Measurements from ENCODE around the gene ADGRA1.

Gene ADGRA1

DNA sequence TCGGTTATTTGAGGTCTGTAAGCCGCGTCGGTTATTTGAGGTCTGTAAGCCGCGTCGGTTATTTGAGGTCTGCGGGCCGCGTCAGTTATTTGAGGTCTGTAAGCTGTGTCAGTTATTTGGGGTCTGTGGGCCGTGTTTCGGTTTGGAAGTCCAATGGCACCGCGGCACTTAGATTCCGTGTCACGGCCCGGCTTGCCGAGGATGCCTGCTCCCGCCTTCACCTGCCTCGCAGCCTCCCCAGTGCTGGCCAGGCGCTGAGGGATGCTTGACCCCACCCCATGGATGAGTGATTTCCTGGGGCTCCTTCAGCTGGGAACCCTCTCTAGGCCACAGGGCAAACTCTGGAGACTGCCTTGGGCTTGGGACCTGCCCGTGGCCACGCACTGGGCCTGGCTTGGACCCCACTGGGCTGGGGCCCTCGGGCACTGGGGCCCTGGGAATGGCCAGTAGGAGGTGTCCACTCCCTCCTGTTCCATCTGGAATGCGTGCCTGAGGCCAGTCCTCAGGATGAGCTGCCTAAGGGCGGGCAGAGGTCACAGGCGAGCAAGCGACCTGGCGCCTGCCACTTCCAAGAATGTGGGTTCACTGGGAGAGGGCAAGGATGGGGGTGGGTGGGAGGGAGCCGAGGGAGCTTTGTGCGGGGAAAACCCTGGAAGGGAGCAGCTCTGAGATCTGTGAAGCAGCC, 25.6 kb downstream of the ADGRA1 start:
- DNase-seq, result no peak

DNA sequence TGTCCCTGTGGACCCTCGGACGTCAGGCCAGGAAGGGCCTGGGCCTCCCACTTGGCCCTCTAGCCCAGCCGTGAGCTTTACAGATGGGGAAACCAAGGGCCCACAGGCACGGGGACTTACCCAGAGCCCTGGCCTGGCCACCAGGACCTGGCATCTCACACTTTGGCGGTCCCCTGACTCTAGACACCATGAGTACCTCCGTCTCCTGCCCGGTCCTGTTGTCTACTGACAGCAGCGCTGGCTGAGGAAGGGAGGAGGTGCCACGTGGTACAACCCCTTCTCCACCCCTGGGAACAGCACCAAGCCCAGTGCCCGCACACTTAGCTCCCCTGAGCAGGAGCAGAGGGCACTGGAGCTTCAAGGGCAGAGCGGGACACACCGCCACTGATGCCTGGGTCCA, 26.1 kb downstream of the ADGRA1 start:
- DNase-seq, result no peak

DNA sequence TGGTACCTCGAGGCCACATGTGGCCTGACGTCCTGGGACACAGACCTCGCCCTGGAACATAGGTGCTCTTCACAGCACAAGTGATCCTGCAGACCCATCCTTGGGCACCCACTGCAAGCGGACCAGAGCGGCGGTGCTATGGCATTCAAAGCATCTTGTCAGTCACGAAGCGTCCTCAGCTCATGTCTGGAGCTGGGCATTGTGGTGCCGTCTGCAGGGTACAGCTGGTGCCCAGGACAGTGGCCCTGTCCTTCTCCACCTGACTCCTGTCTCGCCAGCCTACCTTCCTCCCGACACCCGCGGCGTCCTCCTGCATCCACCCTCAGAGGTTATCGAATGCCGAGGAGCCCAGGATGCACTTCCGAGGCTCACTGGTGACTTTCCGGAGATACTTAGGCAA, 26.5 kb downstream of the ADGRA1 start:
- no peak for DNase-seq

DNA sequence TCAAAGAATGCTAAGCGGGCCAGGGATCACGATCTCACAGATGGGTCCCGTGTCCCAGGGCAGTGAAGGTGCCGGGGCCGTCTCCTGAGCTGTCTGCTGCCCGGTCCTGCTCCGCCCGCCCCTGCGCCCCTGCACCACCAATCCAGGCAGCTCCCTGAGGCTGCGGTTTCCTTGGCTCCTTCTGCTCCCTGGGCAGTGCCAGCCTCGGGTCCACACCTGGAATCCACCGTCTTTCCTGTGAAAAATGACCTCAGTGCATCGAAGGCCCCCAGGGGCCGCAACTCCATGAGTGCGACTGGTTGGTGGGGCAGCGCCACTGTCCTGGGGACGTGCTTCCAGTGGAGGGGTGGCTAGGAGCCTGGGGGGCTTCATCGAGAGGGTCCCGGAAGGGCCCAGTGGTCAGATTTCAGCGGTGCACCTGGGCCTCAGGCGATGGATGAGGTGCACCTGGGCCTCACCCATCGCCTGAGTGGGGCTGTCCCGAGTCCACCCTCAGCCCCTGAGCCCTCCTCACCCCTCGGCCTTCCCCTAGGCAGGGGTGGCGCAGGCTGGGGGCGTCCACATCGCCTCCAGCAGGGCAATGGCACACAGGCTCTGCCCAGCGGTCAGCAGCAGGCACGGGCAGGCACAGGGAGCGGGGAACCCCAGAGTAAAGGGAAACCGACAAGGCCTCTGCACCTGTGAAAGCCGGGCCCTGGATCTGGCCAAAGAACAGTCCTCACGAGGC, 27.2 kb downstream of the ADGRA1 start:
- DNase-seq, result no peak

DNA sequence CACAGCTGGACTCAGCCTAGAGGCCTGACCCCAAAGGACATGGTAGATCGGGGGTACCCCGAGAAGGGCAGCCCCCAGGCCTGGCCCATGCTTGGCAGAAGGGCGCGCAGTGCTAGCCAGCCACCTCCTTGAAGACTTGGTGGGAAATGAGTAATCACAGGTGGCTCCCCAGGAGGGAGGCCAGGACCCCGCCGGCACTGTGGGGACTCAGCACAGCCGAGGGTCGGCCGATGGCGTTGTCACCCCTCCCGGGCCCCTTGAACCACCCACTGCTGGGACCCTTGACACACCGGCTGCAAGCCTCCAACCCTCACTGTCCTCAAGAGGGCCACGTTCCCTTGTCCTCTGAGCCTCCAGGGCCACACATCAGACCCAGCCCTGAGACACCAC, 27.7 kb downstream of the ADGRA1 start:
- DNase-seq, result no peak

DNA sequence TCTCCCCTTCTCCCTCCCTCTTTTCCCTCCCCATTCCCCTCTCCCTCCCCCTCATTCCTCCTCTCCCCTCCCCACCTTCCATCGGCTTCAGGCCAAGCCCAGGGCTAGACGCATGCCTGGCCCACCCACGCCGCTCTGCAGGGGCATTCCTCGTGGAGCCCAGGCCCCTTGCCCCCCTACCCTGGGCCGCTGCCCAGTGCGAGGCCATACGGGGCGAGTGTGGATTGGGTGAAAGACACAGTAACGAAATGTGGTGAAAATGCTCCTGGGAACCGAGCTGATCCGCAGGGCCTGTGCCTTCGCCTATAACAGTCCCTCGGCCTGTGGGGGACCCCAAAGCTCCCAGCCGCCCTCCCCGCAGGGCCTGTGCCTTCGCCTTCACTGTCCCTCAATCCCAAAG, 28.3 kb downstream of the ADGRA1 start:
- no peak for DNase-seq

DNA sequence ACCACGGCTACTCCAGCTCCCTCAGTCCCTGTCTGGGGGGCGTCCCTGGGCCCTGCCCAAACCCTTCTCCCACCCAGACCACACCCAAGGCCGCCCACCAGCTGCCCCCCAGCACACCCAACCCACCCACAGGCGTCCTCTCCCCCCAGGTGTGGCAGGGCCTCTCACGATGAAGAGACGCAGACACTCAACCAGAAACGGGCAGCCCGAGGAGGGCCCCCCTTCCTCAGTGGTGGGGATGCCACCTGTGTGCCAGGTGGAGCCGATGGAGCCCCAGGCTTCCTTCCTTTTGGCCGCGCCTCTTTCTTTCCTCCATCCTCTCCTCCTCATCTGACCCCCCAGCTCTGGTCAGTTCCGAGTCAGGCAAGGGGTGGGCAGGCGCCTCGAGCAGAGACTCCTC, 28.7 kb downstream of the ADGRA1 start:
- DNase-seq, result no peak

DNA sequence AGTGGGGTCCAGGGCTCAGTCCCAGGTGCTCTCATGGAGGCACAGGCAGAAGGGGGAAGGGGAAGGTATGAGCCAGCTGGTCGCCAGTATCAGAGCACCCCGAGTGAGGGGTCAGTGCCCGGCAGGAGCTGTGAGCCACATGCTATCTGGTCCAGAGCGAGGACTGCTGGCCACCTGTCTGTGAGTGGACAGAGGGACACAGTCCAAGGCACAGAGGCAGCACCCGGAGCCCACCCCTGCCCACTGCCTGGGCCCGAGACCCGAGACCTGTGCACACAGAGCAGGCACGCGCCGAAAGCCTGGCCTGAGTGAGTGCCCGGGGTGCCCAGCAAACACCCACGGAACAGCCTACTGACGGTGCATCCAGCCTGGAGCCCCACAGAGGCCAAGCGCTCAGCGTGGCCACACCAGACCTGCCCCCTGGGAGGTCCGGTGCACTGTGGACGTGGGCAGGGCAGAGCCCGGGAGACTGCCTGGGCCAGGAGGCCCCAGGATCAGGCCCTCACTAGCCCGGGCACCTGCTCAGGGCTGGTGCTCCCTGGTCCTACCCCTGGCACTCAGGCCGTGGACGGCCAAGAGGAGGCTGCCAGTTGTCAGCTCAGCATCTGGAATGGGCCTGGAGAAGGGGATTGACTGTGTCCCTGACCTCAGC, 29.4 kb downstream of the ADGRA1 start:
- no peak for DNase-seq

DNA sequence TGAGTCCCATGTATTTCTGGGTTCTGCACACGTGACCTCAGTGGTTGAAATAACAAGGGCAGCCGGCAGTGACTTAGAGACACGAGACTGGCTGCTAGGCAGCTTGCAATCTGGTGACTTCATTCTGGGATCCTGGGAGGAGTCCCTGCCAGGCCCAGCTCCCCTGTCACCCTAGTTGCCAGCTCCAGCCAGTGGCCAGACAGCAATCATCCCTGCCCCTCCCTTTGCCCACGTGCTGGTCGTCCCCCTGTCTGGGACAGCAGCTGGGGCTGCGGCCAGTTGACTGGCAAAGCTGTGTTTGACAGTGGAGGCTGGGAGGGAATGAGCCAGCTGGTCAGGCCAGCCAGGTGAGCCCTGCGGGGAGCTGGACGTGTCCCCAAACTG, 30.0 kb downstream of the ADGRA1 start:
- DNase-seq, result no peak

DNA sequence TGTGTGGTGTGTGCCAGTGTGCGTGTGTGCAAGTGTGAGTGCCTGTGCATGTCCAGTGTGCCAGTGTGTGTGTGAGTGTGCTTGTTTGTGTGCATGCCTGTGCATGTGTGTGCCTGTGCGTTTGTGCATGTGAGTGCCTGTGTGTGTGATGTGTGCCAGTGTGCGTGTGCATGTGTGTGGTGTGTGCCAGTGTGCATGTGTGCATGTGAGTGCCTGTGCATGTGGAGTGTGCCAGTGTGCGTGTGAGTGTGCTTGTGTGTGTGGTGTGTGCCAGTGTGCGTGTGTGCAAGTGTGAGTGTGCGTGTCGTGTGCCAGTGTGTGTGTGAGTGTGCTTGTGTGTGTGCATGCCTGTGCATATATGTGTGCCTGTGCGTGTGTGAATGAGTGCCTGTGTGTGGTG, 33.8 kb downstream of the ADGRA1 start:
- DNase-seq, result no peak

DNA sequence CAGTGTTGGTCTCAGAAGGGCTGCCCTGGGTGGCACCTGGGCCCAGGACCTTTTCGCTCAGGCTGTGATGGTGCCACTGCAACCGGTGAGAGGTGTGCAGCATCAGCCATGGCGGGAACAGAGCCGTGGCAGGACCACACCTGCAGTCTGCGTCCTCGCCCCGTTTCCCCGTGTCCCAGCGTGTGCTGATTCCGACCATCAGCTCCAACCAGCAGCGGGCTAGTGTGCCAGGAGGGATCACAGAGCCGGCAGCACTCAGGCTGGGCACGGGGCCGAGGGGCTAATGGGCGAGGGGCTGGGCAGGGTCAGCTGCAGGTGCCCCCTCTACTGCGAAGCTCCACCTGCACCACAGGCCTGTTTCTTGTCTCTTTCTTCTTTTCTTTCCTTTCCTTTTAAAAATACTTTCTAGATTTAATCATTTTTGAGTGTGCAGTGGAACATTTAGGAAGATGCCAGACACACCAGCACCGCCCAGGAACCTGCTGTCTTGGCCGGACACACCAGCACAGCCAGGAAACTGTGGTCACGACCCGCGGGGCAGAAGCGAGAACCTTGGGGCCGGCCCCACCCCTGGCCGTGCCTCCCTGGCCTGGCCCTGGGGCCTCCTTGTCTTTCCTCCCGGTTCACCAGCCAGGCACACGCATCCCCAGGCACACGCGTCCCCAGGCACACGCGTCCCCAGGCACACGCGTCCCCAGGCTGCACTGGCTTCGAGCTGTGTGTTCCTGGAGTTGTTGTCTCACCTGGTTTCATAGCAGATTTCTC, 34.6 kb downstream of the ADGRA1 start:
- DNase-seq, result no peak

DNA sequence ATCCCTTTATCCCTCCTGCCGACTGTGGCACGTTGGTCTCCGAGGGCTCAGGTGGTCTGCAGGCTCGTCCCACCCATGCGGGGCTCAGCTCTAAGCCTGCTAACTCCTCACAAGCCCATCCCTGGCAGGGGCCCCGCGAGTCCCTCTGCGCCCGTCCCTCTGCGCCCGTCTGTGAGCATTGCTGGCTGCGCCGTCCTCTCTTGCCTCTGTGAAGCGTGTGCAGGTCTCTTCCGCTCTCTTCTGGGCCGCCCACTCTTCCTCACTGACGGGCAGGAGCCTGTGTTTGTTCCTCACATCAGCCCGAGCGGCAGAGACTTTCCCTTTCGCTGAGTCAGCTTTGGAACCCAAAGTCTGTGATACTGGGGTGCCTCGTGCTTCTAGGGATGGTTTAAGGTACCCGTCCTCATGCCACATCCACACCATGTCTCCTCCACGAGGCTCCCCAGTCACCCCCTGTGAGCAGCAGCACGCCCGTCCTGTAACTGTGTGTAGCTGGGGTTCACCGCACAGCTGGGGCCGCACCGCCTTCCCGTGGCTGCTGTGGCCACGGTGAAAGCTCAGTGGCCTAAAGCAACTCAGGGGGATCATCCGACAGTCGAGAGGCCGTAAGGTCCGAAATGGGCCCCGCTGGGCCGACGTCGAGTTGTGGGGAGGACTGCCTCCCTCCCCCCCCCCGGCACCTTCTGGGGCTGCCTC, 35.5 kb downstream of the ADGRA1 start:
- DNase-seq, result no peak

DNA sequence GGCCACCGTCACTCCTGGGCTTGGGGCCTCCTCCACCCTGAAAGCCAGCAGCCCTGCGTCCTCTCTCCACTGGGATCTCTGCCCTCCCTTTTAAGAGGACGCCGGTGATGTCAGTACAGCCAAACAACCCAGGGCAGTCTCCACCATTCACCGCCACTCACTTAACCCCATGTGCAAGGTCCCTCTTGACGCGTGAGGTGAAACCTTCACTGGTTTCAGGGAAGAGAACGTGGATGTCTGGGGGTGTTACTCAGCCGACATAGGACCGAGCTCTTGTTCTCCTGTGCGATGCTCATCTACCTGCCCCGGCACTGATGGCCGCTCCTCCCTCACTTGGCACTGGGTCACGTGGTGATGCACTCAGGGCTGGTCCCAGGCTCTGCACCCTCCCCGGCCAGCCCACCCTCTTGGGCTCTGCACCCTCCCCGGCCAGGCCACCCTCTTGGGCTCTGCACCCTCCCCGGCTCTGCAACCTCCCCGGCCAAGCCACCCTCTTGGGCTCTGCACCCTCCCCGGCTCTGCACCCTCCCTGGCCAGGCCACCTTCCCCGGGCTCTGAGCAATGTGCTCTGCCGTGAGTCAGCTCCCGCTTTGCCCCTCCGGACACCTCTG, 36.1 kb downstream of the ADGRA1 start:
- DNase-seq, result no peak

DNA sequence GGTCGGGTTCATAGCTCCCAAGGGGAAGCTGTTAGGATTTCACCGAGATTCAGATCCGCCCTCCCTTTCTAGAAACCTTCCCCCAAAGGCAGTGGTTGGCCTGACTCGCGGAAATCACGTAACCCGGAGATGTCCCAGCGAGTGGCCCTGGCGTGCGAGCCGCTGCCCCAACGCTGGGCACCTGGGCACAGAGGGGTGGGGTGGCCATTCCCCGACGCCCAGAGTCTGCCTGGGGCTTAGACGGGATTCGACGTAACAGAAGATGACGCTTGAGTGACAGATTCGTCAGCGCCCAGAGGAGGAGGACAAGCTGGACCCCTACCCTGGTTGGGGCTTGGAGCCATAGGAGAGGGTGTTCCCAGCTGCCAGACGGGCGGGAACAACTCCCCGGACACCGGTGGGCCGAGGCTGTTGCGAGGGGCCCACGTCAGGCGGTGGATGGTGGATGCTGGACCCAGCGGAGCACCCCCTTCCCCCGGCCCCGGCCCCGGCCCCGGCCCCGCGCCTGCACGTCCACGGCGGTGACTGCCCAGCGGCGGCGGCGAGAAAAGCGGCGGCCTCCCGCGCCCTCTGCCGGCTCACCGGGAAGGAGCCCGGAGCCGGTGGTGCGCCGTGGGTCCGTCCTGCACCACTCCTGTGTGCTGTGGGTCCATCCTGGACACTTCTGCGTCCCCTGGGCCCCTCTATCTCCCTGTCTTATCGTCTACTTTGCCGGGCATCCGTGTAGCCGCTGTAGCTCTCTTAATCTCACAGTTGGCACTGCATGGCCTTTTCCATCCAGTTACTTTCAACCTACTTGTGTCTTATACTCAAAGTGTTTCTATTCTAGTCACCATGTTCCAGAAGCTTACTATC, 36.9 kb downstream of the ADGRA1 start:
- no peak for DNase-seq

DNA sequence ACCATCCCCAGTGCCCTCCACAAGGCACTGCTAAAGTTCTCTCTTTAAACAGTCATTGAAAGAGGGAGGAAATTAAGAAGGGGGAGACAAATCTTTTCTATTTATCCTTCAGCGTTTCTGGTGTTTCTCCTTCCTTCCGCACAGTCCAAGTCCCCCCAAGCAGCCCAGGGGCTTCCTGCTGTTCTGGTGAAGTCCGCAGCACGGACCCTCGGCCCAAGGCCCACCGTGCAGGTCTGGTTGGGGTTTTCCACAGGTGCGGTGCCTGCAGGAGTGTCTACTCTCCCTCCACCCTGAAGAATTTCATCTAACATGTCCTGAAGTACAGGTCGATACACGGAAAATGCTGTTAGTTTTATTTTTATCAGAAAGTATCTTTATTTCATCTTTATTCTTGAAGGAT, 38.2 kb downstream of the ADGRA1 start:
- no peak for DNase-seq

DNA sequence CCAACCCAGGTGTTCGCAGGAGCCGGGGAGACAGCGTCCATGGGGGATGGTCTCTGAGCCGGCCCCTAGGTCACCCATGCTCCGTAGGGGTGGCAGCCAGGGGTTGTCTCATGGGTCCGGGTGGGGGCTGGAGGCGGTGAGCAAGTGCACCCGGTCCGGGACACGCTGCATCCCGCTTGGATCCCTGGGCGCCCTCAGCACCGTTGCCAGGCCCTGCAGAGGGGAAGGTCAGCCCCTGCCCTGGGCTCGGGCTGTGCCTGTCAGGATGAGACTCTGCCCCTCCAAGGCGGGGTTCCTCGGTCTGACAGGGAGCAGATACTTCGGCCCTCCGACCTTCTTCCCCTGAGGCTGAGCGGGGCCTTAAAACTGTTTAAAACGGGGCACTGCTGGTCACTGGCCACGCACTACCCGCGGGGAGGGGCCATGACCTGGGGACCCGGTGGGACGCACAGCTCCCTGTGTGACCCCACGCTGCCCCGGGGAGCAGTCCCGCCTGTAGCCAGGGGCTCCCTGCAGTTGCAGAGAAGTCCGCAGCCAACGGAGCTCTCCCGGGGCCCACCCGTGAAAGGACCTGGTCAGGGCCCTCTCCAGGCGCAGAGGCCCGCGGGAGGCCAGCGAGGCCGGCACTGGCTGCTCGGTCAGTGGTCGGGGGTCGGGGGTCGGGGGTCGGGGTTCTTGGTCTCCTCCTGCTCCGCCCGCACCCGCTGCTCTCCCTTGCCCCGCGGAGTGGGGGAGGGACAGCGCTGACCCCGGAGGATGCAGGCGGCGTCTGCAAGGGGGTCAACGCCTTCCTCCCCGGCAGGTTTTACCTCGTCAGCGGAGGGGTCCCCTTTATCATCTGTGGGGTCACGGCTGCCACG, 38.9 kb downstream of the ADGRA1 start:
- DNase-seq, result no peak

DNA sequence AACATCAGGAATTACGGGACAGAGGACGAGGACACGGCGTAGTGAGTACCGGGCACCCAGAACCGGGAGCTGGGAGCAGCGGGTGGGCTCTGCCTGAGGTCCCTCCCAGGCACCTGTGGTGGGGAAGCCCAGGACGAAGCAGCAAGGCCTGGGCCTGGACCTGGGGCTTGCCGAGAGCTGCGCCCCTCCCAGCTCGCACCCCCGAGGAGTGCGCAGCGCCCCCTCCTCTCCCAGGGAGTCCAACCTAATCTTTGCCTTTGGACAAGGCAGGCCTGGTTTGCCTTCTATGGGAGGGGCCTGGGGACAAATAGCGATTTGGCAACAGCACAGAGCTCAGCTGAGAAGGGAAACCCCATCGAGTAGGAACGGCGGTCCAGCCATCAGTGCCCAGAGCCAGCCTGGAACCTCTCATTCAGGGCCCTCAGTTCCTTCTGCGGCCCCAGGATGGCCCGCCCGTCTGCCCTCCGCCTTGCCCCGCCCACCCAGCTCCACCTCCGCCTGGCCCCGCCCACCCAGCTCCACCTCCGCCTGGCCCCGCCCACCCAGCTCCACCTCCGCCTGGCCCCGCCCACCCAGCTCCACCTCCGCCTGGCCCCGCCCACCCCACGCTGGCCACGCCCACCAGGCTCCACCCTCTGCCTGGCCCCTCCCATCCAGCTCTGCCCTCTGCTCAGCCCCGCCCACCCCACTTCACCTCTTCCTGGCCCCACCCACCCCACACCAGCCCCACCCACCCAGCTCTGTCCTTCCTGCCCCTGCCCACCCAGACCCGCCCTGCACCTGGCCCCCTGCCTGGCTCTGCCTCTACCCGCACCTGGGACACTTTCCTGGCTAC, 39.8 kb downstream of the ADGRA1 start:
- DNase-seq, result no peak

DNA sequence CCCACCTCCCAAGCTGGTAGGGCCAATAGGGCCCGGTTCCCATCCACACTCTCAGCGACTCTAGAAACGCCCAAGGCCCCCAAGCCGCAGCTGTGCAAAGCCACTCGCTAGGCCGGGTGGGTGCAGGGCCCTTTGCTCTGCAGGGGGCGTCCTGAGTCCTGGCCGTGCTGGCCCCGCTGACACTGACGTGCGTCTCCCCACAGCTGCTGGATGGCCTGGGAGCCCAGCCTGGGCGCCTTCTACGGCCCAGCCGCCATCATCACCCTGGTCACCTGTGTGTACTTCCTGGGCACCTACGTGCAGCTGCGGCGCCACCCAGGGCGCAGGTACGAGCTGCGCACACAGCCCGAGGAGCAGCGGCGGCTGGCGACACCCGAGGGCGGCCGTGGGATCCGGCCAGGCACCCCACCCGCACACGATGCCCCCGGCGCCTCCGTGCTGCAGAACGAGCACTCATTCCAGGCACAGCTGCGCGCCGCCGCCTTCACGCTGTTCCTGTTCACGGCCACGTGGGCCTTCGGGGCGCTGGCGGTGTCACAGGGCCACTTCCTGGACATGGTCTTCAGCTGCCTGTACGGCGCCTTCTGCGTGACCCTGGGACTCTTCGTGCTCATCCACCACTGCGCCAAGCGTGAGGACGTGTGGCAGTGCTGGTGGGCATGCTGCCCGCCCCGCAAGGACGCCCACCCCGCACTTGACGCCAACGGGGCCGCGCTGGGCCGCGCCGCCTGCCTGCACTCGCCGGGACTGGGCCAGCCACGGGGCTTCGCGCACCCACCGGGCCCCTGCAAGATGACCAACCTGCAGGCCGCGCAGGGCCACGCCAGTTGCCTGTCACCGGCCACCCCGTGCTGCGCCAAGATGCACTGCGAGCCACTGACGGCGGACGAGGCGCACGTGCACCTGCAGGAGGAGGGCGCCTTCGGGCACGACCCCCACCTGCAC, 40.7 kb downstream of the ADGRA1 start:
- no peak for DNase-seq

All from NCI-H1105 treated with DMSO at 0.1 percent for 48 hours (cell line).